Measurements from ENCODE around the gene CD82.

DNA sequence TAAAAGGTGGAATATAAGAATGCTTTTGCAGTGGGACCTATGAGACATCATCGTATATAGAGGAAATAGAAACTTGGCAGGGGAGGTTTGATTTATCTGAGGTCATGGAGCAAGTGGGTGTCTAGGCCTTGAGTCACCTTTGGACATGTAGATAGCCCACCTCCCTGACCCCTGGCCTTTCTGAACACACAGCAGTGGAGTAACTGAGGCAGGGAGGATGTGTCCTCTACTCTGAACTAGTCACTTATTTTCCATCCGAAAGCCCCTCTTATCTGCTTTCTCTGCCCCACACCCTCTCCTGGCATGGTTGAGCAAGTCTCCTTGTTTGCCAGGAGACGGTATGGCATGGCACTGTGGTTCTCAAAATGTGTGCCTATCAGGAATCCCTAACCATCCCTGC, 7.9 kb downstream of the CD82 start:
- TF ChIP-seq, protein P1, sequence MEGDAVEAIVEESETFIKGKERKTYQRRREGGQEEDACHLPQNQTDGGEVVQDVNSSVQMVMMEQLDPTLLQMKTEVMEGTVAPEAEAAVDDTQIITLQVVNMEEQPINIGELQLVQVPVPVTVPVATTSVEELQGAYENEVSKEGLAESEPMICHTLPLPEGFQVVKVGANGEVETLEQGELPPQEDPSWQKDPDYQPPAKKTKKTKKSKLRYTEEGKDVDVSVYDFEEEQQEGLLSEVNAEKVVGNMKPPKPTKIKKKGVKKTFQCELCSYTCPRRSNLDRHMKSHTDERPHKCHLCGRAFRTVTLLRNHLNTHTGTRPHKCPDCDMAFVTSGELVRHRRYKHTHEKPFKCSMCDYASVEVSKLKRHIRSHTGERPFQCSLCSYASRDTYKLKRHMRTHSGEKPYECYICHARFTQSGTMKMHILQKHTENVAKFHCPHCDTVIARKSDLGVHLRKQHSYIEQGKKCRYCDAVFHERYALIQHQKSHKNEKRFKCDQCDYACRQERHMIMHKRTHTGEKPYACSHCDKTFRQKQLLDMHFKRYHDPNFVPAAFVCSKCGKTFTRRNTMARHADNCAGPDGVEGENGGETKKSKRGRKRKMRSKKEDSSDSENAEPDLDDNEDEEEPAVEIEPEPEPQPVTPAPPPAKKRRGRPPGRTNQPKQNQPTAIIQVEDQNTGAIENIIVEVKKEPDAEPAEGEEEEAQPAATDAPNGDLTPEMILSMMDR (IDR thresholded peaks at IDR 0.05; ENCODE audit: low read depth, low read length, poor library complexity, severe bottlenecking) = no peak
- no peak for TF ChIP-seq EZH2phosphoT487 (IDR thresholded peaks at IDR 0.05; ENCODE audit: borderline replicate concordance, low read length)

Measured in DOHH2 (cell line).